K562 (cell line): ENCODE results near the gene THAP11. TPM values are rescaled to one million over a fixed set of nuclear protein-coding genes. Genes with fewer than 3 reads are reported as not detected.
A peak's percentile ranks its signal among the peaks of the same experiment; 100 is the strongest.

Source experiments
- CBX2 ChIP-seq: fragments of 200-600 bp; sonication (generic); IDR thresholded peaks from one replicate; pipeline ENCODE4 v1.6.1; 2012; ENCODE audit warnings: mild to moderate bottlenecking, low read length, inconsistent platforms; ENCODE audit not compliant: insufficient read depth, poor library complexity, severe bottlenecking
- ELF2 ChIP-seq: fragments of 250-450 bp; sonication (Bioruptor Pico); IDR thresholded peaks from 2 replicates; pipeline ENCODE4 v1.5.0; 2021; ENCODE audit warnings: mild to moderate bottlenecking
- ELF4 ChIP-seq: fragments of 450-650 bp; formaldehyde crosslinking; IDR thresholded peaks from 2 replicates; pipeline ENCODE4 v1.4.0; 2022; ENCODE audit warnings: missing genetic modification characterization
- ELK3 ChIP-seq: fragments of 450-650 bp; formaldehyde crosslinking; IDR thresholded peaks from 2 replicates; pipeline ENCODE4 v1.4.0; 2020; ENCODE audit warnings: mild to moderate bottlenecking
- GTF2B ChIP-seq: IDR thresholded peaks from 2 replicates; pipeline ENCODE4 v1.6.1; 2011; ENCODE audit not compliant: insufficient read length; ENCODE audit errors: extremely low read depth
- HCFC1 ChIP-seq: IDR thresholded peaks from 2 replicates; pipeline ENCODE4 v1.6.1; 2012; ENCODE audit warnings: low read depth, low read length, improper control_type of control experiment
- HDAC2 ChIP-seq: fragments of 450-650 bp; IDR thresholded peaks from 2 replicates; pipeline ENCODE4 v1.6.1; 2016; ENCODE audit warnings: mild to moderate bottlenecking
- NCOA1 ChIP-seq: fragments of 450-650 bp; IDR thresholded peaks from 2 replicates; pipeline ENCODE4 v1.6.1; 2016; ENCODE audit warnings: low read depth
- NR2C2 ChIP-seq, 2 experiments: fragments of 200-800 bp in 1 of 2; sonication (Bioruptor generic) in 1 of 2; sonication (generic) in 1 of 2; formaldehyde crosslinking in 1 of 2; IDR thresholded peaks; 2 replicates each; pipeline versions ENCODE4 v1.6.1 to v1.8.0; 2016 to 2022; ENCODE audit warnings: mild to moderate bottlenecking in 1 of 2, missing compliant biosample characterization in 1 of 2, missing genetic modification characterization in 1 of 2, missing genetic modification reagents in 1 of 2
- NRF1 ChIP-seq, 2 experiments: fragments of 450-650 bp; IDR thresholded peaks in 1 of 2; conservative IDR thresholded peaks in 1 of 2; 2 replicates each; pipeline ENCODE4 v1.6.1; 2014; ENCODE audit warnings: mild to moderate bottlenecking in 2 of 2
- PCBP1 ChIP-seq: fragments of 200-400 bp; formaldehyde crosslinking; IDR thresholded peaks from 2 replicates; pipeline ENCODE4 v1.6.1; 2018; ENCODE audit warnings: mild to moderate bottlenecking, low read depth, low read length; ENCODE audit not compliant: poor library complexity, severe bottlenecking
- PHTF2 ChIP-seq: fragments of 250-450 bp; sonication (Bioruptor Pico); IDR thresholded peaks from 2 replicates; pipeline ENCODE4 v1.5.0; 2021; ENCODE audit warnings: mild to moderate bottlenecking
- PML ChIP-seq: IDR thresholded peaks from 2 replicates; pipeline ENCODE4 v1.6.1; 2012; ENCODE audit warnings: low read length, inconsistent platforms
- PTTG1 ChIP-seq: fragments of 450-650 bp; IDR thresholded peaks from 2 replicates; pipeline ENCODE4 v1.6.1; 2016; ENCODE audit warnings: low read depth, mild to moderate bottlenecking, missing genetic modification characterization, missing compliant biosample characterization
- RBM39 ChIP-seq: fragments of 200-400 bp; formaldehyde crosslinking; optimal IDR thresholded peaks from 2 replicates; pipeline ENCODE3; 2018; ENCODE audit warnings: low read depth, low read length
- RNF2 ChIP-seq: sonication (generic); IDR thresholded peaks from 2 replicates; pipeline ENCODE4 v1.6.1; 2016
- SMAD3 ChIP-seq: fragments of 450-650 bp; formaldehyde crosslinking; conservative IDR thresholded peaks from 2 replicates; pipeline ENCODE4 v1.4.0; 2020; ENCODE audit warnings: mild to moderate bottlenecking
- STAT6 ChIP-seq: sonication (generic); formaldehyde crosslinking; IDR thresholded peaks from 2 replicates; pipeline ENCODE4 v1.8.1; 2023; ENCODE audit warnings: mild to moderate bottlenecking, missing genetic modification reagents
- TAF7 ChIP-seq: fragments of 450-650 bp; IDR thresholded peaks from 2 replicates; pipeline ENCODE4 v1.6.1; 2016; ENCODE audit warnings: missing genetic modification characterization, missing compliant biosample characterization
- TAF9B ChIP-seq: fragments of 450-650 bp; IDR thresholded peaks from 2 replicates; pipeline ENCODE4 v1.6.1; 2018; ENCODE audit warnings: mild to moderate bottlenecking; ENCODE audit not compliant: partially characterized antibody
- TGIF2 ChIP-seq: sonication (generic); formaldehyde crosslinking; IDR thresholded peaks from 2 replicates; pipeline ENCODE4 v1.8.1; 2022; ENCODE audit warnings: mild to moderate bottlenecking, missing genetic modification reagents, moderate library complexity
- ZNF511 ChIP-seq: sonication (generic); formaldehyde crosslinking; IDR thresholded peaks from 2 replicates; pipeline ENCODE4 v1.8.0; 2022; ENCODE audit warnings: mild to moderate bottlenecking, missing genetic modification reagents
- ZSCAN32 ChIP-seq: fragments of 450-650 bp; formaldehyde crosslinking; IDR thresholded peaks from 2 replicates; pipeline ENCODE4 v1.4.0; 2020; ENCODE audit warnings: mild to moderate bottlenecking, moderate library complexity
- polyA plus RNA-seq, 8 experiments: library from polyadenylated mRNA; depleted of rRNA in 4 of 8; stranded (reverse) in 5 of 8; unstranded in 3 of 8; fragments of >200 nt; fragmentation: Nextera tagmentation in 2 of 8; fragmentation: Illumina TruSeq in 1 of 8; extraction: Ambion mirVana in 2 of 8; extraction: Trizol in 1 of 8; gene quantifications; 2 replicates each; pipeline versions ENCODE4 v1.2.1 to v1.2.3, GENCODE V29; 2011 to 2014; ENCODE audit warnings: inconsistent platforms in 1 of 8, missing spikeins in 1 of 8
- total RNA-seq, 7 experiments: library from RNA; depleted of rRNA in 6 of 7; stranded (reverse); fragments of >200 nt in 6 of 7; fragmentation: Illumina TruSeq in 2 of 7; extraction: Trizol in 2 of 7; gene quantifications; 2 replicates each; pipeline versions ENCODE4 v1.2.1 to v1.2.3, GENCODE V29; 2011 to 2021; ENCODE audit warnings: low replicate concordance in 1 of 7

The THAP11 gene
- total and polyA plus RNA-seq, 9 of the 15 experiments (the other 6 are each of a cell fraction or from before 2014, with no cell fraction given): 2.4 to 31.6 (median 21.4) TPM

- TF ChIP-seq NR2C2 (CRISPR knock-in tag; IDR thresholded peaks at IDR 0.05): peak; percentile 67; the same call in 1 of the 2 replicates
- TF ChIP-seq NR2C2 (tag; IDR thresholded peaks at IDR 0.05): peak; percentile 88
- peak; percentile 43; the same call in 1 of the 2 replicates for TF ChIP-seq TGIF2 (CRISPR knock-in tag)
- TF ChIP-seq PML: peak; percentile 56; the same call in 1 of the 2 replicates
- peak; percentile 98 for TF ChIP-seq NCOA1
- TF ChIP-seq HDAC2: peak; percentile 69; the same call in 1 of the 2 replicates
- no peak for TF ChIP-seq PHTF2 (CRISPR knock-in tag)
- TF ChIP-seq ELF4 (CRISPR knock-in tag): peak; percentile 78; the same call in 1 of the 2 replicates
- no peak for TF ChIP-seq GTF2B
- TF ChIP-seq TAF7 (tag): no peak
- peak; percentile 86 for TF ChIP-seq HCFC1
- peak; percentile 76 to 77 for TF ChIP-seq NRF1 (conservative IDR thresholded peaks at IDR 0.05 in 1 of 2, IDR thresholded peaks at IDR 0.05 in 1 of 2)
- no peak; the same call in 1 of the 2 replicates for TF ChIP-seq ELK3 (CRISPR knock-in tag)
- TF ChIP-seq STAT6 (CRISPR knock-in tag): no peak
- no peak for TF ChIP-seq RBM39
- TF ChIP-seq PCBP1: no peak
- TF ChIP-seq CBX2: no peak
- peak; percentile 64; the same call in 1 of the 2 replicates for TF ChIP-seq ZNF511
- no peak for TF ChIP-seq TAF9B
- TF ChIP-seq RNF2: 0 out of 2 replicates have a peak, but pooled peaks have one; percentile 23
- no peak for TF ChIP-seq PTTG1 (tag)
- TF ChIP-seq ZSCAN32 (CRISPR knock-in tag): peak; percentile 22; the same call in 1 of the 2 replicates
- peak; percentile 77; the same call in 1 of the 2 replicates for TF ChIP-seq ELF2
- TF ChIP-seq SMAD3: 0 out of 2 replicates have a peak, but pooled peaks have one; percentile 42
Observed at GRCh38 chr16:67872631-67873434, 30.7 kb downstream of the THAP11 start, which contains the start of gene EDC4 (continued).
